ENCODE measurements around the gene ACTR3. TPM values are rescaled to one million over a fixed set of nuclear protein-coding genes. Genes with fewer than 3 reads are reported as not detected.

Gene ACTR3
- polyA plus RNA-seq, 1 donor: 168 TPM

- DNase-seq: no peak
Measured at GRCh38 chr2:113996671-113997594, 107.0 kb downstream of the ACTR3 start.

- DNase-seq: no peak
Measured at GRCh38 chr2:114001152-114001551, 111.3 kb downstream of the ACTR3 start.

- DNase-seq: no peak
Measured at GRCh38 chr2:114001937-114002336, 112.0 kb downstream of the ACTR3 start.

- no peak for DNase-seq
Measured at GRCh38 chr2:114005110-114005783, 115.4 kb downstream of the ACTR3 start.

GRCh38 chr2:114006460-114006859, 116.6 kb downstream of the ACTR3 start:
- DNase-seq: no peak

- DNase-seq: no peak
Measured at GRCh38 chr2:114007436-114007835, 117.5 kb downstream of the ACTR3 start.

- DNase-seq: no peak
Measured at GRCh38 chr2:114008720-114009119, 118.8 kb downstream of the ACTR3 start.

GRCh38 chr2:114009205-114009944, 119.5 kb downstream of the ACTR3 start:
- no peak for DNase-seq

GRCh38 chr2:114010001-114010400, 120.1 kb downstream of the ACTR3 start:
- no peak for DNase-seq

- DNase-seq: no peak
Measured at GRCh38 chr2:114011713-114012112, 121.8 kb downstream of the ACTR3 start.

Other genes with a start within 250 kb of the ACTR3 start
- gene SLC35F5, start 133.4 kb upstream of the ACTR3 start, polyA plus RNA-seq (ENCODE audit: insufficient read length): 158 TPM